ENCODE measurements around the gene PGAM2.

PGAM2 gene

GRCh38 chr7:44064791-44065430 lies 456 bp downstream of the PGAM2 start:
- DNase-seq (ENCODE audit: low read depth) = no peak

- DNase-seq (ENCODE audit: low read depth) = no peak
These were observed 1.3 kb downstream of the PGAM2 start for GRCh38 chr7:44063894-44064651.

DNA sequence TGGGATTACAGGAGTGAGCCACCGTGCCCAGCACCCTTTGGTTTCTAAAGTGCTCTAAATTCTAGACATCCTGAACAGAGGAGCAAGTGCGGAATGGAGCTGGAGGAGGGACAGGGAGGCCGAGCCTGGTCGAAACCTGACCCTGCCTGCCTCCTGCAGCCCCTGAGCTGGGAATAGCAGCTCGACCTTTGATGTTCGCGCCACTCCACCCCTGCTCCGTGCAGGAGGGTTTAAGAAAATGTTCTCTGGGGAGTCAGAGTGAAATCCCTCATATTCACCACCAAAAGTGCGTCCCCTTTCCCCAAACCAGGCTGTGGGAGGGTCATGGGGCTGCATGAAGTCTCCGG lies 1.8 kb downstream of the PGAM2 start:
- no peak for DNase-seq (ENCODE audit: low read depth)

GRCh38 chr7:44062903-44063295 lies 2.5 kb downstream of the PGAM2 start:
- no peak for DNase-seq (ENCODE audit: low read depth)

- DNase-seq (ENCODE audit: low read depth) = no peak
These were observed 3.0 kb downstream of the PGAM2 start for GRCh38 chr7:44062180-44062902.

DNA sequence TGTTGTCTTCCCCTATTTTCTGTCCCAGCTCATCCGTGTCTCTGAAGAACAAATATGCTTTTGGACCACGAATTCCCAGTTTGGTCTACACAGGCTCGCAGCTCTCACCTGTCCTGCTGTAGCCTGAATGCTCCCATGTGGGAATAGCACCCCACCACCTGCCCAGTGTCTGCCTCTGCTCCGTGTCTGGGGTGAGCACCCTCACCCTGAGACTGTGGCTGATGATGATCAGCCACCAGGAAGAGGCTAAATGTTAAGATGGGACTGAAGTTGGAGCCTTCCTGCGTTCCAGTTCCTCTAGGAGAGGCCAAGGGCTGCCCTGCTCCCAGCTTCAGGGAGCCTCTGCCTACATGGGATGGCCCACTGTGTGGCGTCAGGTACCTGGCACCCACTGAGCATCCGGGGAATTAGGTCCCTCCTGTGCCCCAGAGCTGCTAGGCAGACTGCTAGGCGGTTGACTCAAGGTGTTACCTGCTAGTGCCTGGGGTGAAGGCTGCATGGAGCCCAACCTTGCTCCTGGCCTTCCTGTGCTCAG lies 3.7 kb downstream of the PGAM2 start:
- DNase-seq (ENCODE audit: low read depth) = no peak

- no peak for DNase-seq (ENCODE audit: low read depth)
These were observed 4.3 kb downstream of the PGAM2 start for GRCh38 chr7:44060948-44061644.

GRCh38 chr7:44060091-44060947 lies 5.0 kb downstream of the PGAM2 start:
- no peak for DNase-seq (ENCODE audit: low read depth)

DNA sequence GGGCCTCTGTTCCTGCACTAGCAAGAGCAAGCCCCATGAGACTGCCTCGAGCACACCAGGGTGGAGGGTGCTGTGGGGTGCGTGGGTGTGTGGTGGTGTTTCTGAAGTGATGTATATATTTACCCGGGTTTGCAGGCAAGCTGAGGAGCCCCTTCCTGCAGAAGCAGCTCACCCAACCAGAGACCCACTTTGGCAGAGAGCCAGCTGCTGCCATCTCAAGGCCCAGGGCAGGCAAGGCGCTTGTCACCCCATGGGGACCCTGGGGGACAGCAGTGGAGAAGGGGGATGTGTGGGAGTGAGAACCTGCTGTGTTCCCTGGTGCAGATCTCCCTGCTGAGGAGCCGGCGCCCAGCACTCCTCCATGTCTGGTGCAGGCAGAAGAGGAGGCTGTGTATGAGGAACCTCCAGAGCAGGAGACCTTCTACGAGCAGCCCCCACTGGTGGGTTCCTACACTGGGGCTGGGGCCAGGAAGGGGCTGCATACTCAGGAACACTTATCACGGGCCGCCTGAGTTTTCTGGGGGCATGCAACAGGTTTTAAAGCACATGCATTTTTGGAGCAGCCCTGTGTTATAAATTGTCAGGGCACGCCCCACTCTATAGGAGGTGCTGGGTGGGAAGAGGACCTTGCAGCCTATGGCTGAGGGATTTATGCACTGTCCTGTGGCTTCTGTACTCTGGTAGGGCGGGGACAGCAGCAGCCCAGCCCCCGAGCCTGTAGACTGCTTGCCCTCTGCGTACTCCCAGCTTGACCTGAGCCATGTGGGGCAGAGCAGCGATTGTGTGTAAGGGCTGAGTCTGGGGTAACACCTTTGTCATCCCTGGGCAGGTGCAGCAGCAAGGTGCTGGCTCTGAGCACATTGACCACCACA lies 5.9 kb downstream of the PGAM2 start:
- no peak for DNase-seq (ENCODE audit: low read depth)

DNA sequence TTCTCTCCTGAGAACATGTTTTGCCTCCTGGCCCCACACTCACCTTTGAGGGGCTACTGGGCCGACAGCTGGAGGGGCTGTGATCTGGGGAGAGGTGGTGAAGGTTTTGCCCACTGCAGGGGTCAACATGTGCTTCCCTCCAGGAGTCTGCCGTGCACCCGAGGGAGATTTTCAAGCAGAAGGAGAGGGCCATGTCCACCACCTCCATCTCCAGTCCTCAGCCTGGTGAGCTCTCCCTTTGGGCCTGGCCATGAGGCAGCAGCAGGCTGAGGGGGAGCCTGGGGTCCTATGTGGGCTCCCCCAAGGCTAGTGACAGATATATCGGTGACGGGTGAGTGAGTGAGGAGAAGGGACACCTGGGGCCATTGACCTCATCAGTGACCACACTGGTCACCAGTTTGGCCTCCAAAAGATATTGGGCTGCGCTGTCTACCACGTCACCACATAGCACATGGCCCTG lies 6.6 kb downstream of the PGAM2 start:
- no peak for DNase-seq (ENCODE audit: low read depth)

GRCh38 chr7:44057849-44058758 lies 7.3 kb downstream of the PGAM2 start:
- no peak for DNase-seq (ENCODE audit: low read depth)

DNA sequence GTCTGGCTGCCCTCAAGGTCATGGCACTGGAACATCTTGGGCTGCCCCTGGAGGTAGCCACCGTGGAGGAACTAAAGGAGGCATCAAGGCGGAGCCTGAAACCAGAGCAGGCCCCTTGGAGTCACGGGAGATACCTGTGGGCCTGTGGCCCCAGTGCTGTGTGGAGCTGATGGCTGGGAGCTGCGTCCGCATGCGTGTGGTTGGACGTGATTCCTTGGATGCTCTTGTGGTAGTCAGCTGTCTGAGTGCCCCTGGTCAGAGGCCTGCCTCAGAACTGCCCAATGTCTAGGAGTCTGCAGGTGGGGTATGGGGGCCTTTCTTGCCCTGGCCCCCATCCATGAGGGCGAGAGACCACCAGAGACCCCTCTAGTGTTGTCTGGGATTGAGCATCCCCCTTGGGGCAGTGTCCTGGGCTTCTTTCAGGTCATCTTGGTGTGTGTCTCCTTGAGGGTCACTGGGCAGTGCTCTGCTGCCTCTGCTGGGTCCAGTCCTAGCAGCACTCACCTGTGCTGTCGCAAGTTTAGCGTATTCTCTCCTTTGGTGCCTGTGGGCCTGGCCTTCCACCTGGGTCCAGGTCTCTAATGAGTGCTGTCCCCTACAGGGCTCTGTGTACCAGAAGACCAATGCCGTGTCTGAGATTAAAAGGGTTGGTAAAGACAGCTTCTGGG lies 8.1 kb downstream of the PGAM2 start:
- no peak for DNase-seq (ENCODE audit: low read depth)

DNA sequence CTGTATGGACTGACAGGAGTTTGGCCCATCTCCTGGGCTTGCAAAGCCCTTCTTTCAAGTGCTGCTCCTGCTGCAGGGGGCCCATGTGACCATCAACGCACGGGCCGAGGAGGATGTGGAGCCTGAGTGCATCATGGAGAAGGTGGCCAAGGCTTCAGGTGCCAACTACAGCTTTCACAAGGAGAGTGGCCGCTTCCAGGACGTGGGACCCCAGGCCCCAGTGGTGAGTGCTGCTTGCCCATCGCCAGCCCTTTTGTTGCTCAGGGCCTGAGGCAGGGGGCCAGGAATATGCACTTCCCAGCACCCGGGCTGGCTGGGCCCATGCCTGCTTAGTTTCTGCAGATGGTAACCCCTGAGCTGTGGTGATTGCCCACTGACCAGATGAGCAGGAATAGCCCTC lies 8.7 kb downstream of the PGAM2 start:
- DNase-seq (ENCODE audit: low read depth) = no peak

- DNase-seq (ENCODE audit: low read depth) = no peak
These were observed 12.5 kb downstream of the PGAM2 start for GRCh38 chr7:44052771-44053365.

GRCh38 chr7:44051611-44052220 lies 13.7 kb downstream of the PGAM2 start:
- no peak for DNase-seq (ENCODE audit: low read depth)

GRCh38 chr7:44050915-44051560 lies 14.3 kb downstream of the PGAM2 start:
- no peak for DNase-seq (ENCODE audit: low read depth)
